ENCODE data around the gene ZCCHC4. TPM values are rescaled to one million over a fixed set of nuclear protein-coding genes. Genes with fewer than 3 reads are reported as not detected.

The ZCCHC4 gene
- total RNA-seq, 2 donors from 2014 or later = 9.4 to 17.1 TPM

DNA sequence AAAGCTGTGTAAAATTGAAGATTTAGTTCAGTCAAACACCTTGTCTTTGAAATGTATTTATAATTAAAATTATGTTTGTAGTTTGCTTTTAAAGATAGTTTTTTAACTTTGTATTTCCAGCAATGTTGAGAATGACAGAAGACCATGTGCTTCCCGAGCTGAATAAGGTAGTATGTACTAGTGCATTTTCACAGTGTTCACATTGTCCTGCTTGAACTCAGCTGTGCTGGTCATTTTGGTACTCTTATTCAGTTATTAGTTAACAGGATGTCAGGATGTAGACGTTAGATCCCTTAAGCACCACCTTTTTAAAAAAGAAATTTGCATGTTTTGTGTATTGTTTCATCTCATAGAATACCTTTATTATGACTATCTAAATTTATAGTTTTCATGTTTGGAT, 92.9 kb downstream of the ZCCHC4 start:
- DNase-seq (ENCODE audit: low spot score) = no peak
- H3K27ac ChIP-seq = no peak overlapping the region
- no peaks in the 10 kb centered on the region for H3K9me3 ChIP-seq
- H3K4me1 ChIP-seq (replicated peaks) = no peaks in the 10 kb centered on the region
- no peaks in the 10 kb centered on the region for H3K27me3 ChIP-seq (replicated peaks; ENCODE audit: insufficient read depth)
- intact Hi-C loops (cut with DNase I) = no loop called here
- TF ChIP-seq POLR2A (IDR thresholded peaks at IDR 0.05) = no peak
- TF ChIP-seq, protein P1, sequence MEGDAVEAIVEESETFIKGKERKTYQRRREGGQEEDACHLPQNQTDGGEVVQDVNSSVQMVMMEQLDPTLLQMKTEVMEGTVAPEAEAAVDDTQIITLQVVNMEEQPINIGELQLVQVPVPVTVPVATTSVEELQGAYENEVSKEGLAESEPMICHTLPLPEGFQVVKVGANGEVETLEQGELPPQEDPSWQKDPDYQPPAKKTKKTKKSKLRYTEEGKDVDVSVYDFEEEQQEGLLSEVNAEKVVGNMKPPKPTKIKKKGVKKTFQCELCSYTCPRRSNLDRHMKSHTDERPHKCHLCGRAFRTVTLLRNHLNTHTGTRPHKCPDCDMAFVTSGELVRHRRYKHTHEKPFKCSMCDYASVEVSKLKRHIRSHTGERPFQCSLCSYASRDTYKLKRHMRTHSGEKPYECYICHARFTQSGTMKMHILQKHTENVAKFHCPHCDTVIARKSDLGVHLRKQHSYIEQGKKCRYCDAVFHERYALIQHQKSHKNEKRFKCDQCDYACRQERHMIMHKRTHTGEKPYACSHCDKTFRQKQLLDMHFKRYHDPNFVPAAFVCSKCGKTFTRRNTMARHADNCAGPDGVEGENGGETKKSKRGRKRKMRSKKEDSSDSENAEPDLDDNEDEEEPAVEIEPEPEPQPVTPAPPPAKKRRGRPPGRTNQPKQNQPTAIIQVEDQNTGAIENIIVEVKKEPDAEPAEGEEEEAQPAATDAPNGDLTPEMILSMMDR (IDR thresholded peaks at IDR 0.05) = no peak
- no peak for TF ChIP-seq POLR2AphosphoS5 (IDR thresholded peaks at IDR 0.05)
- H3K36me3 ChIP-seq = peaks cover 0 to 4% of the 10 kb centered on the region in 2 donors
- no peak overlapping the region for H3K4me3 ChIP-seq
- WGBS = 71% methylated on average over 2 of the region's 2 CpGs

GRCh38 chr4:25406081-25406692, 93.6 kb downstream of the ZCCHC4 start:
- Histone ChIP-seq H3K9me3 (no peaks in the 10 kb centered on the region), H3K27ac (no peak overlapping the region), H3K4me1 (replicated peaks) (no peaks in the 10 kb centered on the region), H3K4me3 (no peak overlapping the region), H3K36me3 (peaks cover 0 to 4% of the 10 kb centered on the region in 2 donors), H3K27me3 (replicated peaks; ENCODE audit: insufficient read depth) (no peaks in the 10 kb centered on the region)
- WGBS = 66% methylated on average over 5 of the region's 5 CpGs
- TF ChIP-seq, protein P1 (IDR thresholded peaks at IDR 0.05) = no peak
- no peak for TF ChIP-seq POLR2AphosphoS5 (IDR thresholded peaks at IDR 0.05)
- intact Hi-C loops (cut with DNase I) = no loop called here
- no peak for DNase-seq (ENCODE audit: low spot score)

- Histone ChIP-seq H3K27ac (no peak overlapping the region), H3K9me3 (no peaks in the 10 kb centered on the region), H3K36me3 (peaks cover 0 to 4% of the 10 kb centered on the region in 2 donors), H3K4me1 (replicated peaks) (no peaks in the 10 kb centered on the region), H3K4me3 (no peak overlapping the region), H3K27me3 (replicated peaks; ENCODE audit: insufficient read depth) (no peaks in the 10 kb centered on the region)
- TF ChIP-seq POLR2A (IDR thresholded peaks at IDR 0.05) = no peak
- no peak for DNase-seq (ENCODE audit: low spot score)
- intact Hi-C loops (cut with DNase I) = no loop called here
- 87% methylated on average over 4 of the region's 4 CpGs for WGBS
These were observed 98.4 kb downstream of the ZCCHC4 start for GRCh38 chr4:25410820-25411529.

DNA sequence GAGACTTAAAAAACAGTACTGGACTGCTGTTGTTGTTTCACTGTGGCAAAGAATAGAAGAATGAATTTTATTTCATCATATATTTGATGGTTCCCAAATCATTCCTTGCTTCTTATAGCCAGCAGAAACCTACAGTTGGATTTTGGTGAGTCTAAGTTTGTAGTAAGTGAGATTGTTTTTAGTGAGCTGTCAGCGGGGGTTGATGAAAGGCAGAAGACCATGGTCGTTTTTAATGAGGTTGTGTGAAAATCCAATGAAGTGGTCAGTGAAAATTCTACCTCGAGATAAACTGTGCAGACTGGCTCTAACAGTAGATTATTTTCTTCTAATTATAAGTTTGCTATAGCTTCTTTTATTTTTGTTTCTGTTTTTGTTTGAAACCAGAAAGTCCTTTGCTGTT, 100.7 kb downstream of the ZCCHC4 start:
- Histone ChIP-seq H3K4me3 (no peak overlapping the region), H3K27me3 (replicated peaks; ENCODE audit: insufficient read depth) (no peaks in the 10 kb centered on the region), H3K27ac (no peak overlapping the region), H3K4me1 (replicated peaks) (no peaks in the 10 kb centered on the region), H3K36me3 (peaks cover 0 to 4% of the 10 kb centered on the region in 2 donors), H3K9me3 (no peaks in the 10 kb centered on the region)
- DNase-seq (ENCODE audit: low spot score) = no peak
- TF ChIP-seq, protein P1 (IDR thresholded peaks at IDR 0.05) = no peak
- TF ChIP-seq POLR2A (IDR thresholded peaks at IDR 0.05) (no peak), POLR2AphosphoS5 (IDR thresholded peaks at IDR 0.05) (no peak)
- WGBS = 61% methylated on average over 3 of the region's 3 CpGs
- intact Hi-C loops (cut with DNase I) = no loop called here

DNA sequence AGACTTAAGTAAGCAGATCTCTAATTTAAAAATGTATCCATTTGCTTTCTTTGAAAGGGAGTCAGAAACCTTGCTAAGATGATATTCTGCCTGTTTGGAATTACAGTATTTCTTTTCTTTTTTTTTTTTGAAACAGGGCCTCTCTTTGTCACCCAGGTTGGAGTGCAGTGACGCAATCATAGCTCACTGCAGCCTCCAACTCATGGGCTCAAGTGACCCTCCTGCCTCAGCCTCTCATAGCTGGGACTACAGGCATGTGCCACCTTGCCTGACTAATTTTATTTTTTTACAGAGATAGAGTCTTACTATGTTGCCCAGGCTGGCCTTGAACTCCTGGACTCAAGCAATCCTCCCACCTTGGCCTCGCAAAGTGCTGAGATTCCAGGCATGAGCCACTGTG, 104.4 kb downstream of the ZCCHC4 start:
- no peak for TF ChIP-seq POLR2A (IDR thresholded peaks at IDR 0.05)
- TF ChIP-seq POLR2AphosphoS5 (IDR thresholded peaks at IDR 0.05) = no peak
- TF ChIP-seq, protein P1 (IDR thresholded peaks at IDR 0.05) = no peak
- Histone ChIP-seq H3K9me3 (no peaks in the 10 kb centered on the region), H3K4me1 (replicated peaks) (no peaks in the 10 kb centered on the region), H3K27ac (no peak overlapping the region), H3K27me3 (replicated peaks; ENCODE audit: insufficient read depth) (no peaks in the 10 kb centered on the region), H3K4me3 (no peak overlapping the region), H3K36me3 (no peaks in the 10 kb centered on the region)
- 96% methylated on average over 2 of the region's 2 CpGs for WGBS
- no peak for DNase-seq (ENCODE audit: low spot score)
- intact Hi-C loops (cut with DNase I) = no loop called here

Other genes with a start within 250 kb of the ZCCHC4 start
- gene SEPSECS, start 152.3 kb upstream of the ZCCHC4 start, total RNA-seq = 10 to 100 TPM in 1 of 2 donors, 1 to 10 TPM in 1; 7.4 to 12.3 TPM
- 10 to 100 TPM; 18.7 to 23.9 TPM for gene PI4K2B, start 78.7 kb upstream of the ZCCHC4 start, total RNA-seq
- gene ANAPC4, start 64.5 kb downstream of the ZCCHC4 start, total RNA-seq = 10 to 100 TPM; 20.2 to 20.7 TPM